ENCODE measurements around the gene RESP18. TPM values are rescaled to one million over a fixed set of nuclear protein-coding genes. Genes with fewer than 3 reads are reported as not detected.

RESP18 gene
- polyA plus RNA-seq, 1 donor from 2014 or later, result not detected

GRCh38 chr2:219358170-219359075, 25.9 kb upstream of the RESP18 start:
- no peak overlapping the region for H3K9ac ChIP-seq (ENCODE audit: low read length)
- TF ChIP-seq TAF1 (IDR thresholded peaks at IDR 0.05; ENCODE audit: low read depth), result no peak
- peak; percentile 17 for TF ChIP-seq CTCF (IDR thresholded peaks at IDR 0.05; ENCODE audit: poor library complexity, severe bottlenecking)
- H3K4me2 ChIP-seq (ENCODE audit: low read length), result no peak overlapping the region
- H2AFZ ChIP-seq (ENCODE audit: low read depth, low read length), result no peak overlapping the region
- H3K36me3 ChIP-seq (ENCODE audit: insufficient read depth, low read length), result no peaks in the 10 kb centered on the region
- H3K9me3 ChIP-seq (ENCODE audit: low read length), result no peaks in the 10 kb centered on the region
- H4K20me1 ChIP-seq (ENCODE audit: insufficient read depth), result no peaks in the 10 kb centered on the region
- no peaks in the 10 kb centered on the region for H3F3A ChIP-seq (ENCODE audit: insufficient read depth, low read length, poor library complexity, severe bottlenecking)
- no peaks in the 10 kb centered on the region for H3K79me2 ChIP-seq (replicated peaks; ENCODE audit: insufficient read depth, low read length)
- no peak overlapping the region for H3K27ac ChIP-seq (ENCODE audit: low read length)
- H3K9me2 ChIP-seq (ENCODE audit: insufficient read depth, low read length), result no peaks in the 10 kb centered on the region
- peak overlapping the region; percentile 45 for H3K4me3 ChIP-seq (ENCODE audit: low read length)
- peaks cover 39% of the 10 kb centered on the region for H3K27me3 ChIP-seq (ENCODE audit: insufficient read depth, low read depth, low read length)

- H3K36me3 ChIP-seq (ENCODE audit: insufficient read depth, low read length), result no peaks in the 10 kb centered on the region
- no peaks in the 10 kb centered on the region for H3K79me2 ChIP-seq (replicated peaks; ENCODE audit: insufficient read depth, low read length)
- no peaks in the 10 kb centered on the region for H4K20me1 ChIP-seq (ENCODE audit: insufficient read depth)
- no peaks in the 10 kb centered on the region for H3F3A ChIP-seq (ENCODE audit: insufficient read depth, low read length, poor library complexity, severe bottlenecking)
- H3K9me2 ChIP-seq (ENCODE audit: insufficient read depth, low read length), result no peaks in the 10 kb centered on the region
- no peak for TF ChIP-seq EZH2 (IDR thresholded peaks at IDR 0.05; ENCODE audit: borderline replicate concordance, insufficient read depth, low read length, poor library complexity, severe bottlenecking)
- TF ChIP-seq MXI1 (conservative IDR thresholded peaks at IDR 0.05; ENCODE audit: poor library complexity, severe bottlenecking), result no peak
- TF ChIP-seq POLR2AphosphoS5 (IDR thresholded peaks at IDR 0.05), result no peak
- no peak for TF ChIP-seq EP300 (conservative IDR thresholded peaks at IDR 0.05; ENCODE audit: poor library complexity, severe bottlenecking)
- TF ChIP-seq TAF1 (IDR thresholded peaks at IDR 0.05; ENCODE audit: low read depth), result no peak
- no peak for TF ChIP-seq RAD21 (conservative IDR thresholded peaks at IDR 0.05)
- TF ChIP-seq REST (IDR thresholded peaks at IDR 0.05; ENCODE audit: borderline replicate concordance), result no peak
- no peak for TF ChIP-seq CTCF (IDR thresholded peaks at IDR 0.05; ENCODE audit: poor library complexity, severe bottlenecking)
- no peak for TF ChIP-seq SMC3 (conservative IDR thresholded peaks at IDR 0.05; ENCODE audit: poor library complexity)
- no peak overlapping the region for H3K4me2 ChIP-seq (ENCODE audit: low read length)
- peaks cover 39% of the 10 kb centered on the region for H3K27me3 ChIP-seq (ENCODE audit: insufficient read depth, low read depth, low read length)
- H3K27ac ChIP-seq (ENCODE audit: low read length), result no peak overlapping the region
- no peak overlapping the region for H2AFZ ChIP-seq (ENCODE audit: low read depth, low read length)
- H3K4me3 ChIP-seq (ENCODE audit: low read length), result no peak overlapping the region
- H3K9ac ChIP-seq (ENCODE audit: low read length), result no peak overlapping the region
- no peaks in the 10 kb centered on the region for H3K9me3 ChIP-seq (ENCODE audit: low read length)
Measured at GRCh38 chr2:219356834-219357233, 24.3 kb upstream of the RESP18 start.
